ENCODE data around the gene CRTAP. TPM values are rescaled to one million over a fixed set of nuclear protein-coding genes. Genes with fewer than 3 reads are reported as not detected.

Gene CRTAP
- total RNA-seq, 6 experiments from 2014 or later = 261 to 322 (median 296) TPM

GRCh38 chr3:33083958-33084357 lies 29.9 kb upstream of the CRTAP start:
- Mint-ChIP-seq H3K36me3 (ENCODE audit: low read depth) (peaks cover 13% of the 10 kb centered on the region), H3K4me3 (no peak overlapping the region), H3K27me3 (ENCODE audit: insufficient read depth) (no peaks in the 10 kb centered on the region), H3K27ac (no peak overlapping the region), H3K9me3 (no peaks in the 10 kb centered on the region), H3K4me1 (ENCODE audit: low read depth) (peaks cover 6% of the 10 kb centered on the region)
- TF ChIP-seq CTCF (IDR thresholded peaks at IDR 0.05) = no peak
- DNase-seq = no peak

GRCh38 chr3:33088691-33089090 lies 25.1 kb upstream of the CRTAP start:
- no peak for TF ChIP-seq CTCF (IDR thresholded peaks at IDR 0.05)
- peaks cover 6% of the 10 kb centered on the region for H3K4me1 Mint-ChIP-seq (ENCODE audit: low read depth)

GRCh38 chr3:33089515-33089914 lies 24.3 kb upstream of the CRTAP start:
- no peak for TF ChIP-seq CTCF (IDR thresholded peaks at IDR 0.05)
- Mint-ChIP-seq H3K27ac (no peak overlapping the region), H3K27me3 (ENCODE audit: insufficient read depth) (peaks cover 3% of the 10 kb centered on the region; the same call in 1 of the 2 replicates), H3K36me3 (ENCODE audit: low read depth) (peaks cover 43% of the 10 kb centered on the region), H3K4me3 (no peak overlapping the region), H3K4me1 (ENCODE audit: low read depth) (no peaks in the 10 kb centered on the region), H3K9me3 (no peaks in the 10 kb centered on the region)
- DNase-seq = no peak

More at GRCh38 chr3:33088691-33089090, 25.1 kb upstream of the CRTAP start:
- no peak overlapping the region for H3K27ac Mint-ChIP-seq
- peaks cover 3% of the 10 kb centered on the region; the same call in 1 of the 2 replicates for H3K27me3 Mint-ChIP-seq (ENCODE audit: insufficient read depth)
- H3K4me3 Mint-ChIP-seq = no peak overlapping the region
- no peaks in the 10 kb centered on the region for H3K9me3 Mint-ChIP-seq
- peaks cover 46% of the 10 kb centered on the region for H3K36me3 Mint-ChIP-seq (ENCODE audit: low read depth)
- no peak for DNase-seq

GRCh38 chr3:33091746-33092145 lies 22.1 kb upstream of the CRTAP start:
- peaks cover 3% of the 10 kb centered on the region; the same call in 1 of the 2 replicates for H3K27me3 Mint-ChIP-seq (ENCODE audit: insufficient read depth)
- H3K4me1 Mint-ChIP-seq (ENCODE audit: low read depth) = peaks cover 8% of the 10 kb centered on the region
- DNase-seq = no peak
- peaks cover 43% of the 10 kb centered on the region for H3K36me3 Mint-ChIP-seq (ENCODE audit: low read depth)
- no peak overlapping the region for H3K27ac Mint-ChIP-seq
- H3K4me3 Mint-ChIP-seq = no peak overlapping the region
- no peak for TF ChIP-seq CTCF (IDR thresholded peaks at IDR 0.05)
- no peaks in the 10 kb centered on the region for H3K9me3 Mint-ChIP-seq

GRCh38 chr3:33092496-33093254 lies 21.1 kb upstream of the CRTAP start:
- DNase-seq = no peak
- Mint-ChIP-seq H3K27ac (no peak overlapping the region), H3K4me3 (no peak overlapping the region), H3K36me3 (ENCODE audit: low read depth) (peaks cover 40% of the 10 kb centered on the region), H3K4me1 (ENCODE audit: low read depth) (peaks cover 12% of the 10 kb centered on the region), H3K9me3 (no peaks in the 10 kb centered on the region), H3K27me3 (ENCODE audit: insufficient read depth) (peaks cover 3% of the 10 kb centered on the region; the same call in 1 of the 2 replicates)
- TF ChIP-seq CTCF (IDR thresholded peaks at IDR 0.05) = no peak
